Measurements from ENCODE around the gene RCAN1. TPM values are rescaled to one million over a fixed set of nuclear protein-coding genes. Genes with fewer than 3 reads are reported as not detected.
"Not testable (repeated sequence)": the region's sequence is repeated elsewhere in the genome, so short reads cannot be mapped to it uniquely, and the experiment has no call there.

Gene RCAN1
- total RNA-seq, 1 experiment from 2014 or later, result 5.4 TPM

DNA sequence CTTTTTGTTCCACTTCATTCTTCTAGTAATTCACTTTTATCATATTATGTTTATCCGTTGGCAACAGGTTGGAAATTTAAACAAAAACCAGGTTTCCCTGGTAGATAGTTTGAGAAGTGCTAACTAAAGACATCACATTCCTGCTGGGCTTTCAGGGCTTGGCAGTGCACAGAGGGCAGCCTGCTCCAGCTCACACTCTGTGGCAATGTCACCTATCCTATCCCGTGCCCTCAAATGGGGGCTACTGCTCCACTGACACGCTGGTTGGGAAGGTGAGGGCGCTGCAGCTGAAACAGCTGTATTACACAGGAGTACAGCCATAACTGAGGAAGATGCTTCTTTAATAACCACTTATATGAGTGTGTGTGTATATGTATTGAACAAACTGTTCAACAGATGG, 49.7 kb downstream of the RCAN1 start:
- no peaks in the 10 kb centered on the region for H3K4me1 ChIP-seq (ENCODE audit: insufficient read depth, low read length, poor library complexity, severe bottlenecking)
- ChIA-PET POLR2A (ENCODE audit: low non-redundant PET) (no interaction called here), CTCF (no interaction called here)
- intact Hi-C loops (cut with micrococcal nuclease; ENCODE audit: unreplicated experiment), result no loop called here
- no peaks in the 10 kb centered on the region for H3K9me3 ChIP-seq (ENCODE audit: low read depth, low read length, poor library complexity, severe bottlenecking)
- H3K27ac ChIP-seq (ENCODE audit: low read depth, low read length, poor library complexity, severe bottlenecking), result no peak overlapping the region
- no peak for DNase-seq (ENCODE audit: low spot score)
- H3K36me3 ChIP-seq (ENCODE audit: insufficient read depth, low read length, poor library complexity, severe bottlenecking), result no peaks in the 10 kb centered on the region
- no TSS peak for BruUV-seq (replicated peaks)
- TF ChIP-seq EZH2 (IDR thresholded peaks at IDR 0.05; ENCODE audit: borderline replicate concordance, low read depth, low read length, poor library complexity, severe bottlenecking), result no peak
- TF ChIP-seq, protein P1, sequence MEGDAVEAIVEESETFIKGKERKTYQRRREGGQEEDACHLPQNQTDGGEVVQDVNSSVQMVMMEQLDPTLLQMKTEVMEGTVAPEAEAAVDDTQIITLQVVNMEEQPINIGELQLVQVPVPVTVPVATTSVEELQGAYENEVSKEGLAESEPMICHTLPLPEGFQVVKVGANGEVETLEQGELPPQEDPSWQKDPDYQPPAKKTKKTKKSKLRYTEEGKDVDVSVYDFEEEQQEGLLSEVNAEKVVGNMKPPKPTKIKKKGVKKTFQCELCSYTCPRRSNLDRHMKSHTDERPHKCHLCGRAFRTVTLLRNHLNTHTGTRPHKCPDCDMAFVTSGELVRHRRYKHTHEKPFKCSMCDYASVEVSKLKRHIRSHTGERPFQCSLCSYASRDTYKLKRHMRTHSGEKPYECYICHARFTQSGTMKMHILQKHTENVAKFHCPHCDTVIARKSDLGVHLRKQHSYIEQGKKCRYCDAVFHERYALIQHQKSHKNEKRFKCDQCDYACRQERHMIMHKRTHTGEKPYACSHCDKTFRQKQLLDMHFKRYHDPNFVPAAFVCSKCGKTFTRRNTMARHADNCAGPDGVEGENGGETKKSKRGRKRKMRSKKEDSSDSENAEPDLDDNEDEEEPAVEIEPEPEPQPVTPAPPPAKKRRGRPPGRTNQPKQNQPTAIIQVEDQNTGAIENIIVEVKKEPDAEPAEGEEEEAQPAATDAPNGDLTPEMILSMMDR (conservative IDR thresholded peaks at IDR 0.05; ENCODE audit: low read depth, low read length), result no peak
- no peak overlapping the region for H3K4me3 ChIP-seq (ENCODE audit: low read depth, low read length, poor library complexity, severe bottlenecking)
- H3K27me3 ChIP-seq (replicated peaks; ENCODE audit: insufficient read depth, low read depth, low read length, poor library complexity), result no peaks in the 10 kb centered on the region

DNA sequence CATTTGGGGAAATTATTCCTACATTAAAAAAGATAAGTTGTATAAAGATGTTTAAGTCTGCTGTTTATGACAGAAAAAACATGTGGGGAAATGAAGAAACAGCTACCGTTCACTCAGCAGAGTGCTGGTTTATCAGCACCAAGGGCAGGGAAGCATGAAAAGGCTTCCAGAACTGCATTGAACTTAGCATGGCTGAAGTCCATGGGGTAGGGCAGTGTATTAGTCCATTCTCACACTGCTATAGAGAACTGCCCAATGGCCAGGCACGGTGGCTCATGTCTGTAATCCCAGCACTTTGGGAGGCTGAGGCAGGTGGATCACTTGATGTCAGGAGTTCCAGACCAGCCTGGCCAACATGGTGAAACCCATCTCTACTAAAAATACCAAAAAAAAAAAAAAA, 51.5 kb downstream of the RCAN1 start:
- H3K4me1 ChIP-seq (ENCODE audit: insufficient read depth, low read length, poor library complexity, severe bottlenecking); H3K27ac ChIP-seq (ENCODE audit: low read depth, low read length, poor library complexity, severe bottlenecking); DNase-seq (ENCODE audit: low spot score); H3K27me3 ChIP-seq (replicated peaks; ENCODE audit: insufficient read depth, low read depth, low read length, poor library complexity); POLR2A ChIA-PET (ENCODE audit: low non-redundant PET); H3K36me3 ChIP-seq (ENCODE audit: insufficient read depth, low read length, poor library complexity, severe bottlenecking); H3K4me3 ChIP-seq (ENCODE audit: low read depth, low read length, poor library complexity, severe bottlenecking); H3K9me3 ChIP-seq (ENCODE audit: low read depth, low read length, poor library complexity, severe bottlenecking); BruUV-seq (replicated peaks); CTCF ChIA-PET; intact Hi-C loops (cut with micrococcal nuclease; ENCODE audit: unreplicated experiment): not testable (repeated sequence)

DNA sequence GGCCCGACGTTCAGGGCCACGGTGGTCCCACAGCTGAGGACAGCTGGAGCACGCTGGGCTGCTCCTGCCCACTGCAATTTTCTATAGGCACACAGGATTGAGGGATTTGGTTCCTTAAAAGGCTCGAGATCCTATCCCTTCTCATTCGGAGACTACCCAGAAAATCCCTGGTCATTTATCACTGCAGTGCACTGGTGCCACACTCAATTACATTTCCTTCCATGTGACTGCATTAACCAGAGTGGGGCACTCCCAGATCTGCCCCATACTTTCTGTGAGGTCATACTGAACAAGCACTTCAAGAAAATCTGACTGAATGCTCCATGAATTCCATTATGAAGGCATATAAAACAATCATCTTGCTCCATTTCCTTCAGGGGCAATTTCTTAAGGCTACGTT, 53.1 kb downstream of the RCAN1 start:
- Histone ChIP-seq H3K27me3 (replicated peaks; ENCODE audit: insufficient read depth, low read depth, low read length, poor library complexity) (no peaks in the 10 kb centered on the region), H3K27ac (ENCODE audit: low read depth, low read length, poor library complexity, severe bottlenecking) (no peak overlapping the region), H3K36me3 (ENCODE audit: insufficient read depth, low read length, poor library complexity, severe bottlenecking) (no peaks in the 10 kb centered on the region), H3K4me3 (ENCODE audit: low read depth, low read length, poor library complexity, severe bottlenecking) (no peak overlapping the region), H3K9me3 (ENCODE audit: low read depth, low read length, poor library complexity, severe bottlenecking) (no peaks in the 10 kb centered on the region), H3K4me1 (ENCODE audit: insufficient read depth, low read length, poor library complexity, severe bottlenecking) (no peaks in the 10 kb centered on the region)
- intact Hi-C loops (cut with micrococcal nuclease; ENCODE audit: unreplicated experiment), result no loop called here
- ChIA-PET POLR2A (ENCODE audit: low non-redundant PET) (no interaction called here), CTCF (no interaction called here)
- DNase-seq (ENCODE audit: low spot score), result no peak
- BruUV-seq (replicated peaks), result no TSS peak
- TF ChIP-seq, protein P1 (conservative IDR thresholded peaks at IDR 0.05; ENCODE audit: low read depth, low read length), result no peak

DNA sequence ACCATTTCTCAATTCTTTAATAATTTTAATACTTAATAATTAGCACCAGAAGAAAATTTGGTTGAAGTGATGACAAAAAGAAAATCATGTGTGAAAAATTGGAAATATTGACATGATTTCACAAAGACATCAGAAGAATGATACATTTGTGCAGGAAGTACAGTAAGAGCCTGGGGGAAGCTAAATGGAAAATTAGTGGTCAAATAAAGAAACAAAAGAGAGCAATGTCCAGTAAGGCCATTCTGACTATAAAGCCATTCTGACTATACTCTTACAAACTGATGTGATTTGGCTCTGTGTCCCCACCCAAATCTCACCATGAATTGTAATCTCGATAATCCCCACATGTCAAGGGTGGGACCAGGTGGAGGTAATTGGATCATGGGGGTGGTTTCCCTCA, 54.3 kb downstream of the RCAN1 start:
- POLR2A ChIA-PET (ENCODE audit: low non-redundant PET), result no interaction called here
- Histone ChIP-seq H3K36me3 (ENCODE audit: insufficient read depth, low read length, poor library complexity, severe bottlenecking) (no peaks in the 10 kb centered on the region), H3K9me3 (ENCODE audit: low read depth, low read length, poor library complexity, severe bottlenecking) (no peaks in the 10 kb centered on the region), H3K4me1 (ENCODE audit: insufficient read depth, low read length, poor library complexity, severe bottlenecking) (no peaks in the 10 kb centered on the region), H3K4me3 (ENCODE audit: low read depth, low read length, poor library complexity, severe bottlenecking) (no peak overlapping the region), H3K27me3 (replicated peaks; ENCODE audit: insufficient read depth, low read depth, low read length, poor library complexity) (no peaks in the 10 kb centered on the region), H3K27ac (ENCODE audit: low read depth, low read length, poor library complexity, severe bottlenecking) (no peak overlapping the region)
- TF ChIP-seq, protein P1 (conservative IDR thresholded peaks at IDR 0.05; ENCODE audit: low read depth, low read length), result no peak
- TF ChIP-seq EZH2 (IDR thresholded peaks at IDR 0.05; ENCODE audit: borderline replicate concordance, low read depth, low read length, poor library complexity, severe bottlenecking), result no peak
- CTCF ChIA-PET, result no interaction called here
- no TSS peak for BruUV-seq (replicated peaks)
- intact Hi-C loops (cut with micrococcal nuclease; ENCODE audit: unreplicated experiment), result no loop called here
- no peak for DNase-seq (ENCODE audit: low spot score)
